A673 (cell line): ENCODE measurements around the gene PRR12.

Experiments
- EZH2 ChIP-seq: fragments of 200-600 bp; sonication (generic); IDR thresholded peaks from 2 replicates; pipeline ENCODE4 v1.6.1; 2017; ENCODE audit warnings: borderline replicate concordance, low read depth, mild to moderate bottlenecking, mixed read lengths, antibody characterized with exemption, low read length; ENCODE audit not compliant: poor library complexity, severe bottlenecking
- TF ChIP-seq, protein P1 (sequence below): fragments of 300-800, 200-600 bp; sonication (generic); conservative IDR thresholded peaks from 2 replicates; pipeline ENCODE4 v1.5.1; 2017; ENCODE audit warnings: low read depth, mild to moderate bottlenecking, antibody characterized with exemption, low read length, moderate library complexity, mixed read lengths

DNA sequence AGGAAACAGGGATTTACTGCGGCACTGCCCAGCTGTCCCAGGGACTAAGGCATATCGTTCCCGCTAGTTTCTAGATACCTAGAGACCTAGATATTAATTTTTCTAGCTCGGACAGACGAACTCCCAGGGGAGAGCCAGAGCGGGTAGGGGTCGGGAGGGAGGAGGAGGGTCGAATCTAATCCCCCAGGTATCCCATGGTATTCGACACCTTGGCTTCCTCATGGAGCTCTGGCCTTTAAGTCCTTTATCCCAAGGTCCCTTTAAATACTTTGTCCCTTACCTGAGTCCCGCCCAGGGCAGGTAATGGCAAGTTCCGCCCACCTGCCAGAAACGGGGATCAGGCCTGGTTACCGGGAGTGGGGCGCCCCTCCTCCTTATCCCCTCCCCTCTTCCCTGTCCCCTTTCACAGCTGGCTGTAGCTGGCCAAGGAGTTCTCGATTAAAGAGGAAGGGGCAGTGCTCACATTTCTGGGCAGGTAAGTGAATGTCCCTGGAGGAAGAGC lies 9.9 kb upstream of the PRR12 start, which contains the start of gene PRRG2:
- TF ChIP-seq, protein P1, sequence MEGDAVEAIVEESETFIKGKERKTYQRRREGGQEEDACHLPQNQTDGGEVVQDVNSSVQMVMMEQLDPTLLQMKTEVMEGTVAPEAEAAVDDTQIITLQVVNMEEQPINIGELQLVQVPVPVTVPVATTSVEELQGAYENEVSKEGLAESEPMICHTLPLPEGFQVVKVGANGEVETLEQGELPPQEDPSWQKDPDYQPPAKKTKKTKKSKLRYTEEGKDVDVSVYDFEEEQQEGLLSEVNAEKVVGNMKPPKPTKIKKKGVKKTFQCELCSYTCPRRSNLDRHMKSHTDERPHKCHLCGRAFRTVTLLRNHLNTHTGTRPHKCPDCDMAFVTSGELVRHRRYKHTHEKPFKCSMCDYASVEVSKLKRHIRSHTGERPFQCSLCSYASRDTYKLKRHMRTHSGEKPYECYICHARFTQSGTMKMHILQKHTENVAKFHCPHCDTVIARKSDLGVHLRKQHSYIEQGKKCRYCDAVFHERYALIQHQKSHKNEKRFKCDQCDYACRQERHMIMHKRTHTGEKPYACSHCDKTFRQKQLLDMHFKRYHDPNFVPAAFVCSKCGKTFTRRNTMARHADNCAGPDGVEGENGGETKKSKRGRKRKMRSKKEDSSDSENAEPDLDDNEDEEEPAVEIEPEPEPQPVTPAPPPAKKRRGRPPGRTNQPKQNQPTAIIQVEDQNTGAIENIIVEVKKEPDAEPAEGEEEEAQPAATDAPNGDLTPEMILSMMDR, result no peak
- no peak for TF ChIP-seq EZH2
